Left ventricle myocardium inferior (tissue), 1 donor: Measurements from ENCODE around the gene SLC6A7. TPM values are rescaled to one million over a fixed set of nuclear protein-coding genes. Genes with fewer than 3 reads are reported as not detected.

Source experiments
- DNase-seq: peaks from one replicate; pipeline ENCODE4 v3.0.0-alpha.2; 2020
- H3K27ac ChIP-seq: fragments of 200-600 bp; replicated peaks from 2 replicates; pipeline ENCODE4 v1.8.0; 2021
- H3K27me3 ChIP-seq: fragments of 200-600 bp; 2 replicates; pipeline ENCODE4 v1.8.0; 2021; ENCODE audit warnings: low read depth
- H3K36me3 ChIP-seq: fragments of 200-600 bp; 2 replicates; pipeline ENCODE4 v1.8.0; 2021
- H3K4me1 ChIP-seq: fragments of 200-600 bp; 2 replicates; pipeline ENCODE4 v1.8.0; 2021
- H3K4me3 ChIP-seq: fragments of 200-600 bp; 2 replicates; pipeline ENCODE4 v1.8.0; 2021; ENCODE audit warnings: mild to moderate bottlenecking, moderate library complexity
- H3K9me3 ChIP-seq: fragments of 200-600 bp; replicated peaks from 2 replicates; pipeline ENCODE4 v1.8.0; 2021
- CTCF ChIP-seq: fragments of 200-600 bp; IDR thresholded peaks from 2 replicates; pipeline ENCODE4 v1.8.0; 2021; ENCODE audit warnings: antibody characterized with exemption, mild to moderate bottlenecking, borderline replicate concordance
- intact Hi-C: fragments of 100-400 bp; cut with micrococcal nuclease; formaldehyde crosslinking; loops from one replicate; pipeline ENCODE4 v1.11.0; 2022
- total RNA-seq: library from RNA; stranded (reverse); fragmentation: NEBNext Ultra II Directional; extraction: Animal tissue kit (Norgen Biotek cat#: 25700); gene quantifications from one replicate; pipeline ENCODE4 v1.2.1, GENCODE V29; 2021
- donor health status: DM: no; HTN: yes; CAD: no; lungs with severe emphysema.

Gene SLC6A7
- total RNA-seq, 1 donor from 2014 or later: not detected

- Histone ChIP-seq H3K27me3 (no peaks in the 10 kb centered on the region), H3K4me3 (no peak overlapping the region), H3K4me1 (no peaks in the 10 kb centered on the region), H3K36me3 (no peaks in the 10 kb centered on the region), H3K9me3 (no peaks in the 10 kb centered on the region), H3K27ac (no peak overlapping the region)
- DNase-seq: no peak
- intact Hi-C loops: no loop called here
- no peak for TF ChIP-seq CTCF
Observed at GRCh38 chr5:150235500-150235854, 45.6 kb downstream of the SLC6A7 start.

- Histone ChIP-seq H3K27me3 (no peaks in the 10 kb centered on the region), H3K36me3 (no peaks in the 10 kb centered on the region), H3K4me1 (no peaks in the 10 kb centered on the region), H3K27ac (no peak overlapping the region), H3K4me3 (no peak overlapping the region), H3K9me3 (no peaks in the 10 kb centered on the region)
- TF ChIP-seq CTCF: no peak
- DNase-seq: no peak
- intact Hi-C loops: no loop called here
Observed at GRCh38 chr5:150236313-150236712, 46.5 kb downstream of the SLC6A7 start.

- Histone ChIP-seq H3K4me1 (no peaks in the 10 kb centered on the region), H3K36me3 (no peaks in the 10 kb centered on the region), H3K4me3 (no peak overlapping the region), H3K27me3 (no peaks in the 10 kb centered on the region), H3K27ac (no peak overlapping the region), H3K9me3 (no peaks in the 10 kb centered on the region)
- DNase-seq: no peak
- no peak for TF ChIP-seq CTCF
- intact Hi-C loops: no loop called here
Observed at GRCh38 chr5:150236981-150237754, 47.3 kb downstream of the SLC6A7 start.

GRCh38 chr5:150238646-150239045 lies 48.8 kb downstream of the SLC6A7 start:
- no peaks in the 10 kb centered on the region for H3K4me1 ChIP-seq
- intact Hi-C loops: no loop called here
- H3K27ac ChIP-seq: no peak overlapping the region
- H3K9me3 ChIP-seq: no peaks in the 10 kb centered on the region
- DNase-seq: no peak
- TF ChIP-seq CTCF: no peak
- no peaks in the 10 kb centered on the region for H3K27me3 ChIP-seq
- H3K36me3 ChIP-seq: no peaks in the 10 kb centered on the region
- H3K4me3 ChIP-seq: no peak overlapping the region

GRCh38 chr5:150239099-150239793 lies 49.4 kb downstream of the SLC6A7 start:
- peaks cover 3% of the 10 kb centered on the region for H3K4me1 ChIP-seq
- no peak for DNase-seq
- H3K27me3 ChIP-seq: no peaks in the 10 kb centered on the region
- H3K4me3 ChIP-seq: no peak overlapping the region
- H3K9me3 ChIP-seq: no peaks in the 10 kb centered on the region
- no peaks in the 10 kb centered on the region for H3K36me3 ChIP-seq
- no peak for TF ChIP-seq CTCF
- H3K27ac ChIP-seq: no peak overlapping the region
- intact Hi-C loops: no loop called here
